ENCODE data around the gene GPR153. TPM values are rescaled to one million over a fixed set of nuclear protein-coding genes. Genes with fewer than 3 reads are reported as not detected.

GPR153 gene
- total and polyA plus RNA-seq, 2 experiments from 2014 or later: 0.69 to 8.0 TPM

DNA sequence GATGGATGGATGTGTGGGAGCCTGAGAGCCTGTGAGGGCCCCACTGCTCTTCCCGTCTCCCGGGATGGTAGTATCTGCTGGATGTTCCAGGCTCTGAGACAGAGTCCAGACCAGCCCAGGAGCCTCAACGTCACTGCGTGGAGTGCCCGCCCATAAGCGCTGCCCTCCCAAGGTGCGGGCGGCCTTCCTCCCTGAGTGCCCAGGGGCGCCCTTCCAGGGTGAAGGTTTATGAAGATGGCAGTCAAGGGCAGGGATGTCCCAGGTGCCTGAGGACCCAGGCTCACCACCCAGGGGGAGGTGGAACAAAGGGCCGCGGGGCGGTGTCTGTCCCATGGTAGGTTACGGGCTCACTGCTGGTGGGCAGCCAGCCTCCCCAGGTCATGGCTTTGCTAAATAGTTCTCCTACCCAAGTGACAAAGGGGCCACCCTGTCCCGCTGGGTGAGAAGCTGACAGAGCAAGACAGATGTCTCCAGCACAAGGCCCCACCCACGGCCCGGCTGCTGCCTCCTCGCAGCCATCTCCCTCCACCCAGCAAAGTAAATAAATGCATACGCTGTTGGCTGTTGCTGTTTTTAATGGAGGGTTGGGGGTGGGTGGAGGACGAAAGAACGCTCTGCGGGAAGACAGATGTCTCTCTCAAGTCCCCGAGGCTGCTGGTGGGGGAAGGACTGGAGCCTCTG, 9.0 kb upstream of the GPR153 start:
- Histone ChIP-seq H3K36me3 (ENCODE audit: low read depth) (no peaks in the 10 kb centered on the region), H3K4me2 (ENCODE audit: unreplicated experiment) (no peak overlapping the region), H4K20me1 (ENCODE audit: insufficient read depth) (no peaks in the 10 kb centered on the region), H3K79me2 (ENCODE audit: insufficient read depth) (no peaks in the 10 kb centered on the region), H2AFZ (no peak overlapping the region), H3K4me1 (ENCODE audit: insufficient read depth) (peaks cover 17% of the 10 kb centered on the region), H3F3A (ENCODE audit: insufficient read depth) (0 out of 2 replicates have a peak, but pooled peaks cover 6% of the 10 kb centered on the region), H3K27me3 (replicated peaks; ENCODE audit: insufficient read depth) (no peaks in the 10 kb centered on the region), H3K9me3 (ENCODE audit: low read depth) (no peaks in the 10 kb centered on the region), H3K9ac (no peak overlapping the region), H3K4me3 (no peak overlapping the region), H3K27ac (no peak overlapping the region), H3K9me2 (ENCODE audit: insufficient read depth) (no peaks in the 10 kb centered on the region)
- 71 to 72% methylated on average over 22 of the region's 22 CpGs for WGBS, 2 experiments (ENCODE audit: low coverage in 1 of 2, low lambda C conversion rate in 2 of 2, missing lambda C conversion rate in 2 of 2)
- TF ChIP-seq EZH2 (IDR thresholded peaks at IDR 0.05; ENCODE audit: insufficient read depth, poor library complexity, severe bottlenecking) (no peak), EZH2phosphoT487 (IDR thresholded peaks at IDR 0.05; ENCODE audit: insufficient read depth, low read depth) (no peak)
- in situ Hi-C loops (cut with MboI): no loop called here
- DNase-seq: no peak

DNA sequence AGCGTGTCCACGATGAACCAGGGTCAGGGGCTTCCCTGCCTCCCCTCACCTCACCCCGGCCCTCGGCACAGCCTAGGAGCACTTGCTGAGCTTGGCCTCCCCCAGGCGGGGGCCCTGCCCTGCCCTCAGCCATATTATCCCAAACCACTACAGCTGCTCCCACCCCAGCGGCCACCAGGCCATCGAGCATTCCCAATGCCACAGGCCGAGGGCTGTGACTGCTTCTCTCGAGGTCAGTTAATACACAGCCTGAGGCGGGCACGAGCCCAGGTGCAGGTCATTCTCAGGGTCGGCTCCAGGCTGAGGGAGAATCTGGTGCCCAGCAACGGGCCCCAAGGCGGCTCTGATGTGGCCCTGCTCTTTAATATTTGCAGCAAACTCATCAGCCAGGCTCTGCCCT, 8.4 kb upstream of the GPR153 start:
- 91 to 92% methylated on average over 13 to 14 of the region's 14 CpGs for WGBS, 2 experiments (ENCODE audit: low coverage in 1 of 2, low lambda C conversion rate in 2 of 2, missing lambda C conversion rate in 2 of 2)

DNA sequence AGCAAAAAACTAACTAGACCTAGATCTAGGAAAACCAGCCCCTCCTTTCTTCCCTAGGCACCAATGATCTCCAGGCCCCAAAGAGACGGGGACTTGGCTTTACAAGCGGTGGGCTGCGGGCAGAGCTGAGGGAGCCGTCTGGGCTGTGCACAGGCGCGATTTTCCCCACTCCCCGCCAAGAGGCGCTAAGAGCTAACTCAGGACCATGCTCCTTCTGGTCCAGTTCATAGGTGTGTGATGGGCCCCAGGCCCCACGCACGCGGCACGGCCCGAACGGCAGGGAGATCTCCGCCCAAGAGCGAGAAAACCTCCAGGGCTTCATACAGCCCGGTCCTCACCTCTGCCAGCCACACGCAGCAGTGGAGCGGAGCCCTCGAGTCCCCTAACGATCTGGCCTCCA, 7.5 kb upstream of the GPR153 start:
- Histone ChIP-seq H3K79me2 (ENCODE audit: insufficient read depth) (no peaks in the 10 kb centered on the region), H3K36me3 (ENCODE audit: low read depth) (no peaks in the 10 kb centered on the region), H3K27me3 (replicated peaks; ENCODE audit: insufficient read depth) (no peaks in the 10 kb centered on the region), H4K20me1 (ENCODE audit: insufficient read depth) (no peaks in the 10 kb centered on the region), H3K9me2 (ENCODE audit: insufficient read depth) (no peaks in the 10 kb centered on the region), H3K9me3 (ENCODE audit: low read depth) (no peaks in the 10 kb centered on the region), H2AFZ (no peak overlapping the region), H3K27ac (no peak overlapping the region), H3F3A (ENCODE audit: insufficient read depth) (0 out of 2 replicates have a peak, but pooled peaks cover 6% of the 10 kb centered on the region), H3K4me3 (no peak overlapping the region), H3K4me1 (ENCODE audit: insufficient read depth) (peaks cover 19% of the 10 kb centered on the region), H3K9ac (no peak overlapping the region), H3K4me2 (ENCODE audit: unreplicated experiment) (no peak overlapping the region)
- no peak for DNase-seq
- TF ChIP-seq EZH2phosphoT487 (IDR thresholded peaks at IDR 0.05; ENCODE audit: insufficient read depth, low read depth) (no peak), EZH2 (IDR thresholded peaks at IDR 0.05; ENCODE audit: insufficient read depth, poor library complexity, severe bottlenecking) (no peak)
- in situ Hi-C loops (cut with MboI): no loop called here
- WGBS, 2 experiments (ENCODE audit: low coverage in 1 of 2, low lambda C conversion rate in 2 of 2, missing lambda C conversion rate in 2 of 2): 86 to 90% methylated on average over 21 of the region's 21 CpGs

More for the DNA sequence above, 8.4 kb upstream of the GPR153 start:
- Histone ChIP-seq H3K9me2 (ENCODE audit: insufficient read depth) (no peaks in the 10 kb centered on the region), H2AFZ (no peak overlapping the region), H3K9me3 (ENCODE audit: low read depth) (no peaks in the 10 kb centered on the region), H3K79me2 (ENCODE audit: insufficient read depth) (no peaks in the 10 kb centered on the region), H3K27ac (no peak overlapping the region), H3F3A (ENCODE audit: insufficient read depth) (0 out of 2 replicates have a peak, but pooled peaks cover 6% of the 10 kb centered on the region), H3K4me1 (ENCODE audit: insufficient read depth) (peaks cover 17% of the 10 kb centered on the region), H3K9ac (no peak overlapping the region), H3K4me2 (ENCODE audit: unreplicated experiment) (no peak overlapping the region), H3K4me3 (no peak overlapping the region), H3K36me3 (ENCODE audit: low read depth) (no peaks in the 10 kb centered on the region), H3K27me3 (replicated peaks; ENCODE audit: insufficient read depth) (no peaks in the 10 kb centered on the region), H4K20me1 (ENCODE audit: insufficient read depth) (no peaks in the 10 kb centered on the region)
- in situ Hi-C loops (cut with MboI): no loop called here
- TF ChIP-seq EZH2 (IDR thresholded peaks at IDR 0.05; ENCODE audit: insufficient read depth, poor library complexity, severe bottlenecking): no peak
- no peak for TF ChIP-seq EZH2phosphoT487 (IDR thresholded peaks at IDR 0.05; ENCODE audit: insufficient read depth, low read depth)
- DNase-seq: no peak

DNA sequence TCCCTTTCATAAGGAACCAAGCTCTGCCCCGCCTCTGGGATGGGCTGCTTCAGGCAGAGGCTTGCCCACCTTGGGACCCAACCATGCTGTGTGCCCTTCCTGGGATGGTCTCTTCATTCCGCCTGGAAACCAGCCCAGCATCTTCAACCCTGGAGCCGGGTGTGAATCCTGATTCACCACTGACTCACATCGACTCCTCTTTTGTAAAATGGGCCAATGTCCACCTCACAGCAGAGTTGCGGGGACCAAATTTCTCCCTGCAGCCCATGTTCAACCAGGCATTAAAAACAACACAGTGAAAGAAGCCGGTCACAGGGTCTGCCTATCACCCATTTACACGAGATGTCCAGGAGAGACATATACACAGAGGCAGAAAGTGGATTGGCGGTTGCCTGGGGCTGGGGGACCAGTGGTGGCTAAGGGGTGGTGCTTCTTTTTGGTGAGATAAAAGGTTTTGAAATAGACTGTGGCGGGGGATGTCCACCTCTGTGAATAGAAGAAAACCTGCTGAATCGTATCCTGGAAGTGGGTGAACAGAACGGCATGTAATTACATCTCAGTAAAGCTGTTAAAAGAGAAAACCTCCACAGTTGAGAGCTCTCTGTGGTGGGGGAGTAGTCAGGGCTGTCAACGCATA, 6.9 kb upstream of the GPR153 start:
- WGBS, 2 experiments (ENCODE audit: low coverage in 1 of 2, low lambda C conversion rate in 2 of 2, missing lambda C conversion rate in 2 of 2): 55 to 64% methylated on average over 12 of the region's 12 CpGs
- H3K4me1 ChIP-seq (ENCODE audit: insufficient read depth): peaks cover 25% of the 10 kb centered on the region
- no peak overlapping the region for H3K4me2 ChIP-seq (ENCODE audit: unreplicated experiment)

More for the DNA sequence above, 6.9 kb upstream of the GPR153 start:
- Histone ChIP-seq H3K27me3 (replicated peaks; ENCODE audit: insufficient read depth) (no peaks in the 10 kb centered on the region), H4K20me1 (ENCODE audit: insufficient read depth) (no peaks in the 10 kb centered on the region), H3K79me2 (ENCODE audit: insufficient read depth) (no peaks in the 10 kb centered on the region), H3K9me2 (ENCODE audit: insufficient read depth) (no peaks in the 10 kb centered on the region), H3K9ac (no peak overlapping the region), H3K9me3 (ENCODE audit: low read depth) (no peaks in the 10 kb centered on the region), H3K4me3 (no peak overlapping the region), H3K27ac (no peak overlapping the region), H3F3A (ENCODE audit: insufficient read depth) (0 out of 2 replicates have a peak, but pooled peaks cover 6% of the 10 kb centered on the region), H2AFZ (no peak overlapping the region), H3K36me3 (ENCODE audit: low read depth) (no peaks in the 10 kb centered on the region)
- TF ChIP-seq EZH2phosphoT487 (IDR thresholded peaks at IDR 0.05; ENCODE audit: insufficient read depth, low read depth) (no peak), EZH2 (IDR thresholded peaks at IDR 0.05; ENCODE audit: insufficient read depth, poor library complexity, severe bottlenecking) (no peak)
- in situ Hi-C loops (cut with MboI): no loop called here
- peak; percentile 84 for DNase-seq

Data from GM23248 (cell line).